H1 (cell line): ENCODE data around the gene RREB1. TPM values are rescaled to one million over a fixed set of nuclear protein-coding genes. Genes with fewer than 3 reads are reported as not detected.

ENCODE experiments used
- CTCF ChIA-PET: fragments of 300-600 bp; sonication (Branson Sonifier 250); formaldehyde crosslinking; loops from one replicate; lab custom pipeline; 2021; ENCODE audit not compliant: partially characterized antibody; lab: Charles Lee
- POLR2A ChIA-PET: fragments of 300-600 bp; sonication (Branson Sonifier 250); formaldehyde crosslinking; loops from one replicate; lab custom pipeline; 2021; ENCODE audit warnings: inconsistent platforms; ENCODE audit not compliant: partially characterized antibody; lab: Charles Lee
- DNase-seq, 2 experiments: peaks; one replicate each; pipeline versions ENCODE4 v3.0.0 to v3.0.0-alpha.2; 2010 to 2022; ENCODE audit warnings: low spot score in 2 of 2, low read depth in 1 of 2, mixed read lengths in 1 of 2
- FAIRE-seq: peaks from 2 replicates; lab custom pipeline; 2011; peaks lifted over from hg19 to GRCh38; lab: Jason Lieb, UNC
- H2AFZ ChIP-seq: 2 replicates; pipeline ENCODE4 v1.8.1; 2012; ENCODE audit warnings: low read length, inconsistent platforms
- H2AK5ac ChIP-seq: 2 replicates; pipeline ENCODE4 v1.6.1; 2013; ENCODE audit warnings: low read depth, low read length
- H2BK120ac ChIP-seq: replicated peaks from 2 replicates; pipeline ENCODE3; 2013; ENCODE audit warnings: low read depth, low read length, inconsistent platforms
- H2BK12ac ChIP-seq: 2 replicates; pipeline ENCODE4 v1.6.1; 2013; ENCODE audit warnings: low read depth, low read length
- H2BK15ac ChIP-seq: 2 replicates; pipeline ENCODE4 v1.6.1; 2013; ENCODE audit warnings: low read length
- H2BK20ac ChIP-seq: 2 replicates; pipeline ENCODE4 v1.6.1; 2013; ENCODE audit warnings: low read length
- H2BK5ac ChIP-seq: 2 replicates; pipeline ENCODE4 v1.6.1; 2013; ENCODE audit warnings: low read depth, low read length
- H3K14ac ChIP-seq: 2 replicates; pipeline ENCODE4 v1.6.1; 2013; ENCODE audit warnings: inconsistent platforms; ENCODE audit not compliant: insufficient read length
- H3K18ac ChIP-seq: 2 replicates; pipeline ENCODE4 v1.6.1; 2013; ENCODE audit warnings: low read length; ENCODE audit errors: extremely low read depth
- H3K23ac ChIP-seq: 2 replicates; pipeline ENCODE4 v1.6.1; 2013; ENCODE audit warnings: inconsistent platforms; ENCODE audit not compliant: insufficient read length
- H3K23me2 ChIP-seq: 2 replicates; pipeline ENCODE4 v1.6.1; 2013; ENCODE audit warnings: low read depth, low read length
- H3K27ac ChIP-seq: 2 replicates; pipeline ENCODE4 v1.6.1; 2011; ENCODE audit warnings: low read depth, low read length, inconsistent platforms
- H3K27me3 ChIP-seq, 4 experiments: replicated peaks in 1 of 4; 1 replicate in 1 of 4; 2 replicates in 3 of 4; pipeline versions ENCODE4 v1.6.1 to v1.8.1; 2011 to 2013; ENCODE audit warnings: low read length in 3 of 4, mild to moderate bottlenecking in 3 of 4, inconsistent platforms in 2 of 4, mixed read lengths in 2 of 4, moderate library complexity in 1 of 4; ENCODE audit not compliant: control insufficient read depth in 3 of 4, insufficient read depth in 3 of 4; ENCODE audit errors: extremely low read depth in 1 of 4
- H3K36me3 ChIP-seq, 4 experiments: 2 replicates each; pipeline versions ENCODE4 v1.6.1 to v1.8.1; 2011 to 2013; ENCODE audit warnings: mild to moderate bottlenecking in 4 of 4, low read length in 3 of 4, moderate library complexity in 2 of 4, control low read depth in 1 of 4, inconsistent platforms in 1 of 4; ENCODE audit not compliant: insufficient read depth in 4 of 4, control insufficient read depth in 2 of 4
- H3K4ac ChIP-seq: replicated peaks from 2 replicates; pipeline ENCODE3; 2013; ENCODE audit warnings: low read length, low read depth, mixed read lengths, inconsistent platforms; ENCODE audit not compliant: insufficient read length
- H3K4me1 ChIP-seq, 4 experiments: replicated peaks in 1 of 4; 1 replicate in 1 of 4; 2 replicates in 3 of 4; pipeline versions ENCODE4 v1.6.1 to v1.8.1; 2011 to 2013; ENCODE audit warnings: low read length in 3 of 4, inconsistent platforms in 2 of 4, mixed read lengths in 1 of 4; ENCODE audit not compliant: insufficient read depth in 4 of 4, control insufficient read depth in 3 of 4
- H3K4me2 ChIP-seq, 2 experiments: 2 replicates each; pipeline versions ENCODE4 v1.6.1 to v1.8.1; 2011 to 2013; ENCODE audit warnings: low read depth in 2 of 2, low read length in 2 of 2, control low read depth in 1 of 2, inconsistent platforms in 1 of 2, mild to moderate bottlenecking in 1 of 2; ENCODE audit not compliant: insufficient read depth in 1 of 2
- H3K4me3 ChIP-seq, 4 experiments: fragments of 200-600, 300-600 bp in 1 of 4; sonication (generic), shearing (Covaris generic), sonication (Bioruptor Twin) in 1 of 4; 2 replicates each; pipeline versions ENCODE4 v1.5.1 to v1.8.1; 2011 to 2016; ENCODE audit warnings: low read length in 4 of 4, low read depth in 3 of 4, control low read depth in 2 of 4, inconsistent platforms in 2 of 4, mild to moderate bottlenecking in 2 of 4, mixed read lengths in 1 of 4, moderate library complexity in 1 of 4; ENCODE audit not compliant: insufficient read depth in 2 of 4; ENCODE audit errors: extremely low read depth in 1 of 4
- H3K56ac ChIP-seq: replicated peaks from 2 replicates; pipeline ENCODE3; 2013; ENCODE audit warnings: low read depth, mild to moderate bottlenecking, mixed read lengths, low read length, inconsistent platforms; ENCODE audit not compliant: insufficient read length
- H3K79me1 ChIP-seq: 2 replicates; pipeline ENCODE4 v1.6.1; 2013; ENCODE audit warnings: low read depth, low read length, control low read depth
- H3K79me2 ChIP-seq, 2 experiments: 2 replicates each; pipeline versions ENCODE4 v1.6.1 to v1.8.1; 2012 to 2013; ENCODE audit warnings: low read length in 2 of 2, mild to moderate bottlenecking in 2 of 2, inconsistent platforms in 1 of 2; ENCODE audit not compliant: insufficient read depth in 2 of 2, control insufficient read depth in 1 of 2
- H3K9ac ChIP-seq, 4 experiments: replicated peaks in 1 of 4; 1 replicate in 1 of 4; 2 replicates in 3 of 4; pipeline versions ENCODE4 v1.6.1 to v1.8.1; 2011 to 2013; ENCODE audit warnings: low read depth in 3 of 4, low read length in 3 of 4, control low read depth in 2 of 4, mild to moderate bottlenecking in 2 of 4, moderate library complexity in 2 of 4, inconsistent platforms in 1 of 4; ENCODE audit errors: extremely low read depth in 1 of 4
- H3K9me3 ChIP-seq, 2 experiments: 2 replicates each; pipeline versions ENCODE4 v1.6.1 to v1.8.1; 2012 to 2013; ENCODE audit warnings: mild to moderate bottlenecking in 2 of 2, moderate library complexity in 2 of 2, control low read depth in 1 of 2, inconsistent platforms in 1 of 2, low read depth in 1 of 2, low read length in 1 of 2, mixed read lengths in 1 of 2; ENCODE audit not compliant: insufficient read depth in 2 of 2
- H4K20me1 ChIP-seq, 2 experiments: replicated peaks in 1 of 2; 2 replicates each; pipeline versions ENCODE3 to v1.8.1; 2011 to 2013; ENCODE audit warnings: inconsistent platforms in 2 of 2, low read length in 2 of 2, mild to moderate bottlenecking in 1 of 2; ENCODE audit not compliant: insufficient read depth in 2 of 2, control insufficient read depth in 1 of 2
- H4K5ac ChIP-seq: 2 replicates; pipeline ENCODE4 v1.6.1; 2013; ENCODE audit warnings: low read length, low read depth, mixed read lengths, inconsistent platforms; ENCODE audit not compliant: insufficient read length
- H4K8ac ChIP-seq: 2 replicates; pipeline ENCODE4 v1.8.0; 2013; ENCODE audit warnings: mild to moderate bottlenecking, moderate library complexity, low read length, inconsistent platforms; ENCODE audit not compliant: insufficient read depth; ENCODE audit errors: extremely low read depth
- H4K91ac ChIP-seq: replicated peaks from 2 replicates; pipeline ENCODE3; 2013; ENCODE audit warnings: low read length, mixed read lengths, inconsistent platforms; ENCODE audit not compliant: insufficient read length
- ASH2L ChIP-seq: fragments of 200-600, 300-600 bp; sonication (generic); IDR thresholded peaks from one replicate; pipeline ENCODE4 v1.7.1; 2017; ENCODE audit warnings: low read length
- RNF2 ChIP-seq: fragments of 200-900, 300-1000 bp; sonication (generic); IDR thresholded peaks from 2 replicates; pipeline ENCODE4 v1.7.1; 2016; ENCODE audit warnings: borderline replicate concordance, low read depth, mild to moderate bottlenecking, antibody characterized with exemption, low read length; ENCODE audit not compliant: poor library complexity, severe bottlenecking; ENCODE audit errors: missing control alignments
- SRF ChIP-seq: IDR thresholded peaks from 2 replicates; pipeline ENCODE4 v1.6.1; 2011; ENCODE audit warnings: mild to moderate bottlenecking, low read depth, low read length, moderate library complexity
- TAF1 ChIP-seq: IDR thresholded peaks from 2 replicates; pipeline ENCODE4 v1.6.1; 2011; ENCODE audit warnings: mild to moderate bottlenecking, low read depth, low read length
- TBP ChIP-seq: IDR thresholded peaks from 2 replicates; pipeline ENCODE4 v1.6.1; 2011; ENCODE audit warnings: low read depth, low read length, improper control_type of control experiment
- WGBS, 2 experiments: shearing (Covaris generic) in 1 of 2; methylation state at CpG; one replicate each; pipeline versions ENCODE4 v1.1.6 to v1.1.7; 2013 to 2015; ENCODE audit warnings: low lambda C conversion rate in 2 of 2, mixed read lengths in 2 of 2, inconsistent platforms in 1 of 2, low coverage in 1 of 2, missing lambda C conversion rate in 1 of 2; ENCODE audit not compliant: insufficient replicate concordance in 2 of 2, insufficient coverage in 1 of 2, insufficient read length in 1 of 2; ENCODE audit errors: extremely low coverage in 1 of 2, missing lambda C conversion rate in 1 of 2; 5-methylcytosine and 5-hydroxymethylcytosine counted together
- polyA plus RNA-seq, 7 experiments: library from polyadenylated mRNA; depleted of rRNA in 3 of 7; stranded (reverse) in 5 of 7; unstranded in 2 of 7; fragments of >200 nt in 5 of 7; fragments of 200-250 nt in 2 of 7; gene quantifications; 1 replicate in 5 of 7; 2 replicates in 1 of 7; 4 replicates in 1 of 7; pipeline versions ENCODE4 v1.2.1 to v1.2.3, GENCODE V29; 2011 to 2013; ENCODE audit warnings: missing spikeins in 2 of 7, mixed read lengths in 2 of 7
- total RNA-seq: library from RNA; stranded (reverse); fragmentation: NEBNext Ultra II Directional; extraction: Animal tissue kit (Norgen Biotek cat#: 25700); gene quantifications from 2 replicates; pipeline ENCODE4 v1.2.1, GENCODE V29; 2021

RREB1 gene
- total and polyA plus RNA-seq, 2 of the 8 experiments (the other 6 are each of a cell fraction or from before 2014, with no cell fraction given), result 3.9 to 34.7 TPM

DNA sequence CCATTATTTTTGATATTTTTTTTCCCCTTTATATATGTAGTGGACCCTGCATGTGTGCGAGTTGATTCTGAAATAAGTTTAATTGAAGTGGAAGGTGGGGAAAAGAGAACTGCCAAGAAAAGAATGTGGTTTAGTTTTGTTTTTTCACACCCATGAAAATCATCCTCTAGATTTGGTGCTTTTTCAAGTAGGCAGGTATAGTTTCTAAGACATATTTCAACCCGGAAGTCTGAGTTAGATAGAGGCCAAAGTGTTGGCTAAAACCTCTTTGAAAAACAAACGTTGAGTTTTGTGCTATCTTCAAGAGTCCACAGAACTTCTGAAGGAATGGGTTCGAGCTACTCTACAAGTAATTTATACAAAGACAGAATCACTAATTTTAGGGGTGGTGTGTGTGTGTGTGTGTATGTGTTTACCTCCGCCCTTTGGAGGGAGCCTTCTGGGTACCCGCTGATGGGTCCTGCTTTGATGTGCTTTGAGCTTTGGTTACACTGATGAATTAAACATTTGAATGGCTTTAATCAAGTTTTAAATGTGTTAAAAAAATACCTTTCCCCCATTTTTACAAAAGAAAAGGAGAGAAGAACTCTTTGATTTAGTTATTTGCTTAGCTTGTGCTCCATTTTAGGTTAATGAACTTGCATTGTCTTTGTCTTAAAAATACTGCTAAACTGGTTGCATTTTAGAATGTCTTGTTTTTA lies 2.5 kb downstream of the RREB1 start:
- peaks cover 16 to 25% of the 10 kb centered on the region in 2 experiments for H4K20me1 ChIP-seq

More for the DNA sequence above, 2.5 kb downstream of the RREB1 start:
- FAIRE-seq (no peak), DNase-seq (no peak)
- H3K79me1 ChIP-seq, result peaks cover 5% of the 10 kb centered on the region
- no peak for TF ChIP-seq RNF2
- TF ChIP-seq TAF1, result no peak
- no peak for TF ChIP-seq SRF
- no peak for TF ChIP-seq TBP
- no peak for TF ChIP-seq ASH2L
- POLR2A ChIA-PET, result interaction anchor here (0.9 to 2.7 kb wide), 4 partner anchors 9 to 59 kb away, joined by 3 to 9 read pairs (median 4); no protein-coding TSS in a partner anchor
- H2AK5ac ChIP-seq, result no peak overlapping the region
- no peak overlapping the region for H4K8ac ChIP-seq
- no peak overlapping the region for H2BK15ac ChIP-seq
- H2BK20ac ChIP-seq, result no peak overlapping the region
- whole genome bisulfite sequencing, 2 experiments, result 38% methylated on average over 6 of the region's 6 CpGs; no CpG with 5 or more reads in 1 of the 2 experiments
- no peaks in the 10 kb centered on the region for H3K9me3 ChIP-seq
- H3K14ac ChIP-seq, result no peak overlapping the region
- no peak overlapping the region for H2BK5ac ChIP-seq
- no peak overlapping the region for H3K27ac ChIP-seq
- no peak overlapping the region for H3K9ac ChIP-seq
- no peak overlapping the region for H2BK12ac ChIP-seq
- H3K23me2 ChIP-seq, result peaks cover 7% of the 10 kb centered on the region; the same call in 1 of the 2 replicates
- no peak overlapping the region for H2AFZ ChIP-seq
- peaks cover 5 to 59% of the 10 kb centered on the region in 2 experiments; a peak in 3 of 4 replicates for H3K79me2 ChIP-seq
- no peak overlapping the region for H4K5ac ChIP-seq
- H3K4ac ChIP-seq, result no peak overlapping the region
- H4K91ac ChIP-seq, result no peak overlapping the region
- no peak overlapping the region for H3K23ac ChIP-seq
- H3K18ac ChIP-seq, result no peak overlapping the region
- peaks cover 0 to 27% (median 12%) of the 10 kb centered on the region in 4 experiments; a peak in 6 of 7 replicates for H3K27me3 ChIP-seq
- CTCF ChIA-PET, result interaction anchor here (1.0 to 2.0 kb wide), 4 partner anchors 9 to 165 kb away, joined by 3 to 4 read pairs (median 4); no protein-coding TSS in a partner anchor
- H3K4me3 ChIP-seq, result peak overlapping the region in 3 of 4 experiments; percentile 96 to 100 (median 96); a peak in 2 of 8 replicates
- no peaks in the 10 kb centered on the region for H3K36me3 ChIP-seq
- no peak overlapping the region for H2BK120ac ChIP-seq
- peak overlapping the region; percentile 11 to 73; a peak in 2 of 4 replicates for H3K4me2 ChIP-seq
- peaks cover 9 to 20% (median 13%) of the 10 kb centered on the region in 4 experiments for H3K4me1 ChIP-seq
- no peak overlapping the region for H3K56ac ChIP-seq
